Measurements from ENCODE around the gene COX11. TPM values are rescaled to one million over a fixed set of nuclear protein-coding genes. Genes with fewer than 3 reads are reported as not detected.

The COX11 gene
- total and polyA plus RNA-seq, 2 of the 13 experiments (the other 11 are each of a cell fraction or from before 2014, with no cell fraction given), result 103 to 203 TPM

GRCh38 chr17:54968262-54968987 is at the start of gene COX11, which contains the start of gene STXBP4 (continued):
- TF ChIP-seq HINFP (CRISPR knock-in tag; IDR thresholded peaks at IDR 0.05; ENCODE audit: low read depth) (0 out of 2 replicates have a peak, but pooled peaks have one; percentile 24), PRDM15 (CRISPR knock-in tag; IDR thresholded peaks at IDR 0.05) (no peak), PCBP1 (IDR thresholded peaks at IDR 0.05; ENCODE audit: borderline replicate concordance, low read depth, low read length) (no peak), DDIT3 (CRISPR knock-in tag; IDR thresholded peaks at IDR 0.05) (no peak), DMAP1 (CRISPR knock-in tag; IDR thresholded peaks at IDR 0.05) (peak; percentile 49), ZZZ3 (CRISPR knock-in tag; IDR thresholded peaks at IDR 0.05; ENCODE audit: borderline replicate concordance) (no peak; the same call in 1 of the 2 replicates), MED8 (CRISPR knock-in tag; IDR thresholded peaks at IDR 0.05; ENCODE audit: insufficient replicate concordance) (peak; percentile 92), ARHGAP35 (CRISPR knock-in tag; IDR thresholded peaks at IDR 0.05; ENCODE audit: borderline replicate concordance) (peak; percentile 70), IRF9 (CRISPR knock-in tag; IDR thresholded peaks at IDR 0.05; ENCODE audit: borderline replicate concordance) (no peak), SP140L (CRISPR knock-in tag; IDR thresholded peaks at IDR 0.05; ENCODE audit: borderline replicate concordance) (no peak), ZNF720 (CRISPR knock-in tag; IDR thresholded peaks at IDR 0.05) (no peak), ZNF570 (CRISPR knock-in tag; IDR thresholded peaks at IDR 0.05; ENCODE audit: borderline replicate concordance) (no peak), ZNF605 (CRISPR knock-in tag; IDR thresholded peaks at IDR 0.05) (peak; percentile 88), SETDB1 (CRISPR knock-in tag; IDR thresholded peaks at IDR 0.05; ENCODE audit: borderline replicate concordance) (no peak), MED1 (CRISPR knock-in tag; IDR thresholded peaks at IDR 0.05) (peak; percentile 79), DR1 (CRISPR knock-in tag; IDR thresholded peaks at IDR 0.05) (peak; percentile 95), RCOR2 (CRISPR knock-in tag; IDR thresholded peaks at IDR 0.05) (0 out of 2 replicates have a peak, but pooled peaks have one; percentile 17), KLF6 (CRISPR knock-in tag; IDR thresholded peaks at IDR 0.05) (peak; percentile 49; the same call in 1 of the 2 replicates), SNAPC2 (CRISPR knock-in tag; IDR thresholded peaks at IDR 0.05) (0 out of 2 replicates have a peak, but pooled peaks have one; percentile 83), HNRNPL (IDR thresholded peaks at IDR 0.05; ENCODE audit: low read depth, low read length) (peak; percentile 64), UBTF (CRISPR knock-in tag; IDR thresholded peaks at IDR 0.05) (peak; percentile 75)
